ENCODE data around the gene GPRC5B. TPM values are rescaled to one million over a fixed set of nuclear protein-coding genes. Genes with fewer than 3 reads are reported as not detected.

Gene GPRC5B
- total RNA-seq, 4 donors from 2014 or later: 14.1 to 29.4 (median 21.4) TPM

DNA sequence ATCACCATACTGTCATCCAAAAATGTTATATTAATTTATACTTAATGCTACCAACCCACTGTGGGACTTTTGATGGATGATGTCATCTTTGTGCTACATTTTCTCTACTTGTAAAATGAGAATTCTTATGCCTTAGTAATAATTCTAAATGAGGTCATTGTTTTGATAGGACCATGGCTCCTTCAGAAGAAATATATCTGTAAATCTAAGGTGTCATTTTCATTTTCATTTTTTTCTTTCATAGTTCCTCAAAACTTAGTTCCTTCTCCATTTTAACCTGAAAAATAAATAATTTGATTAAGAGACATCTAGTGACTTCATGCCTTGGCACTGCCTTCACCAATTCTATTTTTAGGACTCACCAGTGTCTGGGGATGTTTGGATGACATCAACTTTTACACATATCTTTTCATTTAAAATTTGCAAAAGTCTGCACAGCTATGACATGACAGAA, 48.7 kb downstream of the GPRC5B start:
- no peak for DNase-seq (ENCODE audit: extremely low spot score)
- no peaks in the 10 kb centered on the region for H3K36me3 ChIP-seq
- H3K27me3 ChIP-seq: no peaks in the 10 kb centered on the region
- TF ChIP-seq POLR2A (IDR thresholded peaks at IDR 0.05; ENCODE audit: low read depth): no peak
- TF ChIP-seq POLR2AphosphoS5 (IDR thresholded peaks at IDR 0.05): no peak
- no peak for TF ChIP-seq EP300 (IDR thresholded peaks at IDR 0.05)
- TF ChIP-seq CTCF (IDR thresholded peaks at IDR 0.05): no peak
- H3K4me1 ChIP-seq: peaks cover 0 to 6% (median 5%) of the 10 kb centered on the region in 4 donors
- H3K27ac ChIP-seq (replicated peaks in 1 of 4): no peak overlapping the region
- intact Hi-C loops (cut with DNase I): no loop called here
- H3K4me3 ChIP-seq: no peak overlapping the region
- H3K9me3 ChIP-seq: no peaks in the 10 kb centered on the region

DNA sequence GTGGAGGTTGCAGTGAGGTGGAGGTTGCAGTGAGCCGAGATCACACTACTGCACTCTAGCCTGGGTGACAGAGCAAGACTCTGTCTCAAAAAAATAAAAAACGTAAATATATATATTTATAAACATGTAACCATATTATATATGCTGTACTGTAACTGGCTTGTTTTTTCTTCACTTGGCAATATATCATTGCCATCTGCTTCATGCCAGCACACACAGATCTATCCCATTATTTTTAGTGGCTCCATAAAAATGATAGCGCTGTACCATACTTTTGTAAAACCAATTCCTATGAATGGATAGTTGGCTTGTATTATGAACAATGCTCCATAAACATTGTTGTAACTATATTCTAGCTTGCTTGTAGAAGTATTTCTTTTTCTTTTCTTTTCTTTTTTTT, 49.5 kb downstream of the GPRC5B start:
- 89% methylated on average over 3 of the region's 3 CpGs for WGBS
- TF ChIP-seq EP300 (IDR thresholded peaks at IDR 0.05): no peak
- TF ChIP-seq POLR2A (IDR thresholded peaks at IDR 0.05; ENCODE audit: low read depth): no peak
- TF ChIP-seq CTCF (IDR thresholded peaks at IDR 0.05): no peak
- TF ChIP-seq POLR2AphosphoS5 (IDR thresholded peaks at IDR 0.05): no peak
- H3K36me3 ChIP-seq: peaks cover 0 to 3% (median 0%) of the 10 kb centered on the region in 4 donors
- no peaks in the 10 kb centered on the region for H3K27me3 ChIP-seq
- H3K4me3 ChIP-seq: no peak overlapping the region
- intact Hi-C loops (cut with DNase I): no loop called here
- DNase-seq (ENCODE audit: extremely low spot score): no peak
- peaks cover 0 to 6% (median 5%) of the 10 kb centered on the region in 4 donors for H3K4me1 ChIP-seq
- H3K27ac ChIP-seq (replicated peaks in 1 of 4): no peak overlapping the region
- H3K9me3 ChIP-seq: no peaks in the 10 kb centered on the region

DNA sequence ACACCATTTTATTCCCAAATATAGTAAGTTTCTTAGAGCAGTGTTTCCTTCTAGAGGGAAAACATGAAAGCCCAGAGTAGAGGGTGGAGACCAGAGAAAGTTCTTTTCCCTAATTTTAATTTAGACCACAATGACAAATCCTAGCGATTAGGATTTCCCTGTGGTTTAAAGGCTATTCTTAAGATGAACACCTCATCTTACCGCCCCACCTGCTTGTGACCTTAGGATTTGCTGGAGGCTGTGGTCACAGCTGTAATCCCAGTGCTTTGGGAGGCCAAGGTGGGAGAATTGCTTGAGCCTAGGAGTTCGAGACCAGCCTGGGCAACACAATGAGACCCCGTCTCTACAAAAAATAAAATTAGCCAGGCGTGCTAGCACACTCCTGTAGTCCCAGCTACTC, 51.1 kb downstream of the GPRC5B start:
- Histone ChIP-seq H3K4me3 (no peak overlapping the region), H3K9me3 (no peaks in the 10 kb centered on the region), H3K36me3 (peaks cover 0 to 4% (median 0%) of the 10 kb centered on the region in 4 donors), H3K27ac (replicated peaks in 1 of 4) (no peak overlapping the region), H3K4me1 (peaks cover 0 to 6% (median 5%) of the 10 kb centered on the region in 4 donors), H3K27me3 (no peaks in the 10 kb centered on the region)
- no peak for DNase-seq (ENCODE audit: extremely low spot score)
- WGBS: 91% methylated on average over 5 of the region's 5 CpGs
- TF ChIP-seq CTCF (IDR thresholded peaks at IDR 0.05): no peak
- no peak for TF ChIP-seq EP300 (IDR thresholded peaks at IDR 0.05)
- TF ChIP-seq POLR2A (IDR thresholded peaks at IDR 0.05; ENCODE audit: low read depth): no peak
- no peak for TF ChIP-seq POLR2AphosphoS5 (IDR thresholded peaks at IDR 0.05)
- intact Hi-C loops (cut with DNase I): no loop called here

GRCh38 chr16:19833176-19833575, 51.5 kb downstream of the GPRC5B start:
- H3K9me3 ChIP-seq: no peaks in the 10 kb centered on the region
- no peaks in the 10 kb centered on the region for H3K27me3 ChIP-seq
- H3K27ac ChIP-seq (replicated peaks in 1 of 4): no peak overlapping the region
- H3K4me1 ChIP-seq: peaks cover 0 to 6% (median 5%) of the 10 kb centered on the region in 4 donors
- no peak for TF ChIP-seq POLR2A (IDR thresholded peaks at IDR 0.05; ENCODE audit: low read depth)
- no peak for TF ChIP-seq CTCF (IDR thresholded peaks at IDR 0.05)
- no peak for TF ChIP-seq POLR2AphosphoS5 (IDR thresholded peaks at IDR 0.05)
- TF ChIP-seq EP300 (IDR thresholded peaks at IDR 0.05): no peak
- 82% methylated on average over 3 of the region's 3 CpGs for WGBS
- H3K36me3 ChIP-seq: peaks cover 0 to 4% (median 0%) of the 10 kb centered on the region in 4 donors
- H3K4me3 ChIP-seq: no peak overlapping the region
- DNase-seq (ENCODE audit: extremely low spot score): no peak
- intact Hi-C loops (cut with DNase I): no loop called here

- TF ChIP-seq POLR2A (IDR thresholded peaks at IDR 0.05; ENCODE audit: low read depth): no peak
- TF ChIP-seq POLR2AphosphoS5 (IDR thresholded peaks at IDR 0.05): no peak
- no peak for TF ChIP-seq CTCF (IDR thresholded peaks at IDR 0.05)
- TF ChIP-seq EP300 (IDR thresholded peaks at IDR 0.05): no peak
Observed at GRCh38 chr16:19831678-19832077, 53.0 kb downstream of the GPRC5B start.

More at GRCh38 chr16:19831678-19832077, 53.0 kb downstream of the GPRC5B start:
- no peaks in the 10 kb centered on the region for H3K27me3 ChIP-seq
- no peak for DNase-seq (ENCODE audit: extremely low spot score)
- H3K9me3 ChIP-seq: no peaks in the 10 kb centered on the region
- intact Hi-C loops (cut with DNase I): no loop called here
- H3K4me3 ChIP-seq: no peak overlapping the region
- peaks cover 0 to 6% (median 4%) of the 10 kb centered on the region in 4 donors for H3K4me1 ChIP-seq
- 66% methylated on average over 6 of the region's 6 CpGs for WGBS
- H3K27ac ChIP-seq (replicated peaks in 1 of 4): no peak overlapping the region
- H3K36me3 ChIP-seq: peaks cover 0 to 8% (median 0%) of the 10 kb centered on the region in 4 donors
